GM19099 (cell line): ENCODE results near the gene STK11.

Experiments
- POLR2A ChIP-seq: IDR thresholded peaks from 3 replicates; pipeline ENCODE4 v1.6.1; 2011; ENCODE audit warnings: low read depth; ENCODE audit not compliant: insufficient read length; ENCODE audit errors: extremely low read depth

STK11 gene

DNA sequence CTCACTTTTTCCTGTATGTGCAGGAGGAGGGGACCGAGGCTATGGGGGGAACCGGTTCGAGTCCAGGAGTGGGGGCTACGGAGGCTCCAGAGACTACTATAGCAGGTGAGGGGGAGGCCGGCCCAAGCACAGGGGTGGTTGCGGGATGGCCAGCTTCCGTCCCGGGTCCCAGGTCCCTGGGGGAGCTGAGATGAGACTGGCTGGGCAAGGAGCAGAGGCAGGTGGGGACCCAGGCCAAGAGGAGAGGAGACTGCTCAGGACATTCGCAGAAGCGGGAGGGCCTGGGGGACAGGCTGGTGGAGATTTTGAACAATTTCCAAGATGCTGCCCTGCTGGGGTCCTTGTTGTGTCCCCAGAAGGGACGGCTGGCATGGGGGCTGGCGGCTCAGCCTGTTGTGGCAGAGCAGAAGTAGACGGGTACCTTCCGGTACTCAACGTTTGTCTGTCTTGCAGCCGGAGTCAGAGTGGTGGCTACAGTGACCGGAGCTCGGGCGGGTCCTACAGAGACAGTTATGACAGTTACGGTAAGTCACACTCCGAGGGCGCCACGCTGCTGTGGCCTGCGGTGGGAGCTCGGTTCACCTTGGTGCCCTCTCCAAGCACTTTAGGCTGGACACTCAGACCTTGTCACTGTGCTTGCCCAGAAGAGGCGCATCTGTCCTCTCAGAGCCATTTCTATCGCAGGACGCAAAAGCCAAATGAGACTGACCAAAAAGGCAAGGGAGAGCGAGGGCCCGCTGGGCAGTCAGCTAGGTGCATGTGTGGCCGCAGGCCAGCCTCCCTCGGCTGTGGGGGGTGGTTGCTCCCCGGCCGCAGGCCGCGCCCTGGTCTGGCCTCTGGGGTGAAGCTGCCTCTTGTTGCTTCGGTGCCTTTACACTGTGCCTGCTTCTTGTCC, 66.2 kb downstream of the STK11 start:
- TF ChIP-seq POLR2A, result peak; percentile 45

- no peak for TF ChIP-seq POLR2A
Observed at GRCh38 chr19:1272423-1273262, 67.1 kb downstream of the STK11 start.

DNA sequence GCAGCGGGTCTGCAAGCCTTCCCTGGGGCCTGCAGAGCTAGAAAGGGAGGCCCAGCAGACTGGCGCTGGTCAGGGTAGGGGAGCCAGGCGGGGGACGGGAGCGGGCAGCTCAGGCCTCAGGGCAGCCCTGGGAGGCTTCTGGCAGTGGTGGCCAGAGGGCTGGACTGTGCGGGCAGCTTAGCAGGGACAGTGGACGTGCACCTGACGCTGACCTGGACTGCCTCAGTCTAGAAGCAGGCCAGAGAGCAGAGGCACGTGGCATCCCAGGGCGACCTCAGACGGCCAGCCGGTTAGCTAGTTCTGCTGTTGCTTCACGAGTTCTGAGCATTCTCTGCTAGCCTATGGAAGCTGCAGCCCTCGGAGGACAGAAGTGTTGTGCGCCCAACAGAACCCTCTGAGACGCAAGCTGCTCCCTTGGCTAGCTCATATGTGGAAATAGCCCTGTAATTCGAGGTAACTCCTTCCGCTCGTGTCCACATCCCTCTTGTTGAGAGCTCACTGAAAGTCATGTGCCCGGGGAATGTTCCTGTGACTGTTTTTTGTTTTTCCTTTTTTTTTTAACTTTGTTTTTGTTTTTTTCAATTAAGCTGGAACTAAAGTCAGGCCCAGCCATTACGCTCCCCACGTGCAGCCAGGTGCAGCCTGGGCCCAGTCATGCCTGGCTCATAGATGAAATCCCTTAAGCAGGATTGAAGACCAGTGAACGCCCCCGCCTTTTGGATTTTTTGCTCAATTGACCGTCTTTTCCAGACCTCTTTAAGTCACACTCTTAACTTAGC, 67.9 kb downstream of the STK11 start:
- peak; percentile 32 for TF ChIP-seq POLR2A

GRCh38 chr19:1274081-1274851, 68.7 kb downstream of the STK11 start:
- TF ChIP-seq POLR2A, result no peak

- TF ChIP-seq POLR2A, result no peak
Observed at GRCh38 chr19:1274852-1275259, 69.3 kb downstream of the STK11 start.

- peak; percentile 95 for TF ChIP-seq POLR2A
Observed at GRCh38 chr19:1275260-1275975, 69.8 kb downstream of the STK11 start, which contains the start of gene FAM174C. TSS of gene FAM174C (plus strand) at chr19:1275530. CDS start at chr19:1275550, 20 bp downstream.

GRCh38 chr19:1275976-1276627, 70.5 kb downstream of the STK11 start:
- no peak for TF ChIP-seq POLR2A

DNA sequence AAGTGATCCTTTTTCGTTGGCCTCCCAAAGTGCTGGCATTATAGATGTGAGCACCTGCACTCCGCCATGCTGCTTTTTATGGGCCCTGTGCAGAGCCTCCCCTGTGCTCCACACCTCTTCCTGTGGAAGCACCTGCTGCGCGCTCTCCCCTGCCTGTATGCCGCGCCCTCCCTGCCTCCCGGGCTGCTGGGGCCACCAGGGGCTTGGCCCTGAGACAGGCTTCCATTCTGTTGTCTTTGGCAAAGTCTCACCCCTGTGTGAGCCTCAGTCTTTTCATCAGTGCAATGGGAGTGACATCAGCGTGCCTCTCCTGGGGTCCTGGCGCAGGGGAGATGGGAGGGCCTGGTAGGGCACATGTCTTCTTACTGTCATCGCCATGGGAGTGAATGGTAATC, 71.0 kb downstream of the STK11 start:
- no peak for TF ChIP-seq POLR2A

- no peak for TF ChIP-seq POLR2A
Observed at GRCh38 chr19:1277061-1277460, 71.5 kb downstream of the STK11 start.
